GM19372 (cell line): ENCODE data around the gene CNTN6.

Experiments
- ATAC-seq: cut with Tn5 transposase; IDR thresholded peaks from one replicate; pipeline ENCODE4 v1.9.1; 2021; ENCODE audit warnings: mild to moderate bottlenecking, low read depth, moderate library complexity; ENCODE audit not compliant: unreplicated experiment

The CNTN6 gene

DNA sequence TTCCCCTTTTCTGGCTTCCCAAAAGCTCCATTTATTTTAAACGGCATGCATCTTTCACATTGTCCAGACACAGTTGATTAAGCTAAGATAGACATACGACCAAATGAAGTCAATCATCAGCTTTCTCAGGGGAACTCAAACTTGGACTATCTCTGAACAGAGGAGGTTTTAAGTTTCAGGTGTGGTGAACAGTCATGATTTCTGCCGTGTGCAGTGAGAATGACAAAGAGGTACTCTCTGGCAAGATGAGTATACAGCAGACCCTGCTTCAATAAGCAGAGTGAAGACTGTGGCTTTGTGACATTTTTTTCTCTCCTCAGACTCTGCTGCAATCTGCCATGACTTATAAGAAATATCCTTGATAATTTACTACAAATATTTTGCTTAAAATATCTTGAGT, 307.7 kb downstream of the CNTN6 start:
- no peak for ATAC-seq

DNA sequence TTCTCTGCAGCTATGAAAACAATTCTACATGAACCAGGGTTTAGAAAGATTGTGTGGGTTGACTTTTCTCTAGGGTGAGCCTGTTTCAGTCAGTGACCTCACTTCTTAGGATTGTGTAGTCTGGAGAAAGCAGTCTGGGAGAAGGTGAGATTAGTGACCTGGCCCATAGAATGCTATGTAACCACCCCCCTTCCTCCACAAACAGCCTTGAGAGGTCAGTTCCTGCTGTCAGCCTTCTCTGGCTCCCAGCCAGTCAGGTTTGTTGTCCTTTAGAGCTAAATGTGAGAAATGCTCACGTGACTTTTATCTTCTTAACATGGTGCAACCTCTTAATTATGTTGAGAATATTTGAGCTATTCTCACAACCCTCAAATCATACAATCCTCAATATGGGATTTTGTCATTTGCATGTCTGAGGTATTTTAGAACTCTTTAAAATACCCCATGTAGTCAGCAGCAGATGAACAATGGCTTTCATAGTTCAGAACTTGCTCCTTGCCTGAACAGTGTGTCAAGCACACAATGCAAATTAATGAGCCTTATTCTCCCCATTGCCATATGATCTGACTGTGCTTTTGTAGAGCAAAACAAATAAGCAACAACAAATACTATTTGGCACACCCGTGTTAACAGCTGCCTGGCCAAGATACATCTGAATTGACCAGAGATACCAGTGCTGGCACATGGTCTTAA, 311.6 kb downstream of the CNTN6 start:
- ATAC-seq: no peak

DNA sequence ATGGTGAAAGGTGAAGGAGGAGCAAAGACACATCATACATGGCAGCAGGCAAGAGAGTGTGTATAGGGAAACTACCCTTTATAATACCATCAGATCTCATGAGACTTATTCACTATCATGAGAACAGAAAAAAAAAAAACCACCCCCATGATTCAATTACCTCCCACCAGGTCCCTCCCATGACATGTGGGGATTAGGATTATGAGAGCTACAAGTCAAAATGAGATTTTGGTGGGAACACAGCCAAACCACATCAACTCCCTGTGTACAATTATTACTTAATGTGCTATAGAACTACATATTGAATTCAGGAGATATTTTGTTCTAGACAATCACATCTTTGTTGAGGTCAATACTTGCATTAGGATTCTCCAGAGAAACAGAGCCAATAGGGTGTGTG, 313.4 kb downstream of the CNTN6 start:
- no peak for ATAC-seq

DNA sequence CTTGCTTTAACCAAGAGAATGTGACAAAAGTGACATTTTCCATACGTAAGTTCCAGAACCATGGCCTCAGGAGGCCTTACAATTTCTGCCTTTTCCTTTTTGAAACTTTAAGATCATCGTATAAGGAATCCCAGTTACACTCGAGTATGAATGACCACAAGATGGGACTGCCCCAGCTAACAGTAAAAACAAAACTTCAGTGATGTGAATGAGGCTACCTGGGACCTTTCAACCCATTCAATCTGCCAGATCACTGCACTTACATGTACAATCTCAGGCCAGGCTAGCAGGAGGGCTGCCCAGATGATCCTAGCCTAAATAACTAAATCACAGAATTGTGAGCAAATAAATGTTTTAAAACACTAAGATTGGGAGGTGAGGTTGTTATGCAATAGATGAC, 328.8 kb downstream of the CNTN6 start:
- no peak for ATAC-seq

DNA sequence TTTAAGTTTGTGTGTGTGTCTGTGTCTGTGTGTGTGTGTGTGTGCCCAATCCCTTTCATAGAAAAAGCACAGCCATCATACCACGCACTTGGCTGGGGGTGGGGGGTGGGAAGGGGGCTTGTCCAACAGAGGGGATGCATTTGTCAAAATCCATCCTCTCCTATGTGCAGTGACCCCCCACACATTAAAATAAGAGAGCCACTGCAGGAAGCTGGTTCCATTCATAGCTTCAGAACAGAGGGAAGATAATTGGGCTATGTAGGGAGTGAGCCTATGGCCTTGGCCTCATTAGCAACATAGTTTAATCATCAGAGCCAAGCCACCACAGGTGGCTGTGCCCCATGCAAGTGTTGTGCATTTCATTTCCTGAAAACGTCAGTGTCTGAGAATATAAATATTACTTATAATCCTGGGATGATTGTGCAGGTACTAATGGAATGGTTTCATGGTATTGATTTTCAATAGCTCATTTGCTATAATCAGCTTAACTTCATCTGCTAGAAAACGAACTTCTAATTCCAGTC, 330.8 kb downstream of the CNTN6 start:
- no peak for ATAC-seq

DNA sequence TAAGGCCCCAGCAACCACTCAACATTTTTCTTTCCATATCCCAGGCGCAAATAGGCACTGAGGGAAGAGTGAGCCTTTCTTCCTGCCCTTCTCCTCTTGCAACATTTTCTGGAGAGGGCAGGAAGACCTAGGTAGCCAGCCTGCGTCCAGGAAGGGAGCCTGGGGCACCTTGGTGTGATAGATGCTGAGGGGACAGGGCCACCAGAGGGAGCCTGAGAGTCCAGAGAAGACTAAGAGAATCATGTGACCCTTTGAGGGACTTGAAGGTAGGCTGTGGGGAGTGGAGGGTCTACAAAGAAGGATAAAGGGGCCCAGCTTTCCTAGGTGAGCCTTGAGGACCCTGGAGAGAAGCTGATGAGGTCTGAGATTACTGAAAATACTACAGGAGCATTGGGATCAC, 346.6 kb downstream of the CNTN6 start:
- ATAC-seq: no peak

DNA sequence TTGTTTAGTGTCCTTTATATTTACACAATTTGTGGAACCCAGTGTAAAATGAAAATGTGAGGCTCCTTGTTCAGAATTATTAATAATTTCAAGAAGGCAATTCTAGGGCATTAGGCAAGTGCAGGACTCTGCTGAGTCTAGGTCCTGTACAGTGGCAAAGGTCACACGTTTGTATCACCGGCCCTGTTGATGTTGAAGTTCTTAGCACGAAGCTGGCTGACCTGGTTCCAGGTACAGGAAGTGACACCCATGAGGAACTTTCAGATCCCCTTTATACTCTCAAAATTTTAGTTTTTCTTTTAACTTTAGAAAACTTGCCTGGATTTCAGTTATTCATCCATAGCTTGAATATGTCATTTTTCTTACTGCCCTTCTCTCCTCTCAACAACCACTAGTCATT, 349.4 kb downstream of the CNTN6 start:
- no peak for ATAC-seq

DNA sequence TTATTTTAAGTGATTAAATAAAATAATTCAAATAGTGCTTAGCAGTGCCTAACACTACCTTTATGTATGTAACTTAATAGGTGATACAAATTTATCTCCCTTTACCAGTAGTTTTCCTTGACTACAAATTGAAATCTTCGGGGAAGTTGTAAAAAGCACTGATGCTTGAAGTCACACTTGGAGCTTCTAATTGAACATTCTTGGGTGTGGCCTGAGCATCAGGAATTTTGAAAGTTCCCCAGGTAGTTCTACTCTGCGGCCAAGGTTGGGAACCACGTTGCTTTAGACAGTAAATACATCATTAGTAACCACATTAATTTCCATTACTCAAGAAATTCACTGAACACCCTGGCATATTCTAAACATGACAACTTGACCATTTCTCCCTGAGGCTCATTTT, 351.4 kb downstream of the CNTN6 start:
- no peak for ATAC-seq

DNA sequence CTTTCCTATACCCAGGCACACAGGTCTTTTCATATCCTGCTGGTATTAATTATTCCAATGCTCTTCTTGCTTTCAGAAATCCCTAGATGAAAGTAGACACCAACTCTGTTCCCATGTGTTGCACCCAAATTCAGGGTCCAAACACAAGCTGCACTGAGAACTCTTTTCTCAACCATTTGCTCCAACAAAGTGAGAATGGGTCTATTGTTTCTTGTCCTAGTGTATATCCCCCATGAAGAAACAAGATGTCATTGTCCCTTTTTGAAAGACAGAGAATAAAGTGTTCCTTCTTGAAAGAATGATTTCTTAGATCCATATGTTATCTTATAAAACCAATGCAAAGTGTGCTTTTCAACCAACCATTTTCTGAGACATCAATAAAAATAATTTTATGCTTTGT, 353.7 kb downstream of the CNTN6 start:
- no peak for ATAC-seq

DNA sequence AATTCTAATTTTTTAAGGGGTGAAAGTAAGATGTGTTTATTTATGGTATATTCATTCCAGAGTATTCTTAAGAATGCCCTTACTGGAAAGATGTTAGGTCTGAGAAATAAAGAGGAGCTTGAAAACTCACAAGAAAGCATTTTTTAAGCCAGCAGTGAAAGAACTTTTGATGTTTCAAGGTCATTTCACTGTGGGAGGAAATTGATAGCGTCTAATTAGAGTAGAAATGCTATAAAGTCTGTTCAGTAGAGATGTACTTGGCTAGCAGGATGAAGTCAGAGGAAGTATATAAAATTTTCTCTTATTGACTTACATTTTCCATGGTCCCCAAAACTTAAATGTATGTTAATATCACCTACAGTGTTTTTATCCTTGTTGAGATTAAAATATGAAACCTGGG, 354.6 kb downstream of the CNTN6 start:
- ATAC-seq: no peak

DNA sequence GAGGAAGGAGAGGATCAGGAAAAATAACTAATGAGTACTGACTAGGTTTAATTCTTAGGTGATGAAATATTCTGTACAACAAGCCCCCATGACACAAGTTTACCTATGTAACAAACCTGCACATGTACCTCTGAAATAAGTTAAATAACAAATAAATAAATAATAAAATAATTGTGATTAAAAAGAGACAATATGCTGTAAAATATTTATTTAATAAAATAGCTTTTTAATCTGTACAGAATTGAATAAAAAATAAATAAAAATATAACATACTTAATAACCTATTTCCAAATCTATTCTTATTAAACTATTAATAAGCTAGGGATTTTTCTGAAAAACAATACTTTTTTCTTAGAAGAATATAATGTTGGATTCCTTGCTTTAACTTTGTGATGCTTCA, 355.6 kb downstream of the CNTN6 start:
- ATAC-seq: no peak
